HS-27A (cell line): ENCODE results near the gene OSBPL6.
A peak's percentile ranks its signal among the peaks of the same experiment; 100 is the strongest.

Experiments used
- DNase-seq: peaks from one replicate; pipeline ENCODE4 v3.0.0-alpha.2; 2012; ENCODE audit warnings: low read depth, missing footprints

Gene OSBPL6

GRCh38 chr2:178448968-178449661 lies 254.8 kb downstream of the OSBPL6 start:
- DNase-seq: no peak

- DNase-seq: no peak
These were observed 255.6 kb downstream of the OSBPL6 start for GRCh38 chr2:178449700-178450523.

- peak; percentile 3 for DNase-seq
These were observed 256.1 kb downstream of the OSBPL6 start for GRCh38 chr2:178450524-178450773.

GRCh38 chr2:178450774-178451525 lies 256.6 kb downstream of the OSBPL6 start, which contains the start of the genes PJVK and PRKRA:
PJVK (plus strand) TSS chr2:178451378; CDS start chr2:178453410, 2,032 bp downstream.
PRKRA (minus strand) TSS chr2:178451175; CDS start chr2:178451030, 145 bp downstream.
- DNase-seq: peak; percentile 64

GRCh38 chr2:178452334-178452733 lies 258.0 kb downstream of the OSBPL6 start:
- no peak for DNase-seq
